Endothelial cell of umbilical vein (primary cell): ENCODE results near the gene CCDC80. TPM values are rescaled to one million over a fixed set of nuclear protein-coding genes. Genes with fewer than 3 reads are reported as not detected.

Experiments used
- BruUV-seq: library from RNA; stranded (reverse); fragments of 400-500 nt; replicated peaks from 2 replicates; lab custom pipeline; 2021; lab: Mats Ljungman, UMichigan
- CTCF ChIA-PET: fragments of 300-600, 350-600 bp; sonication (Branson Sonifier 250); formaldehyde crosslinking; loops from one replicate; lab custom pipeline; 2021; ENCODE audit warnings: antibody characterized with exemption, inconsistent platforms; lab: Charles Lee
- POLR2A ChIA-PET: fragments of 300-600, 350-600 bp; sonication (Branson Sonifier 250); formaldehyde crosslinking; loops from one replicate; lab custom pipeline; 2021; ENCODE audit warnings: antibody characterized with exemption, inconsistent platforms; lab: Charles Lee
- DNase-seq: peaks from one replicate; pipeline ENCODE4 v3.0.0-alpha.2; 2011; ENCODE audit warnings: low read depth, low spot score
- FAIRE-seq: peaks from 2 replicates; lab custom pipeline; 2011; peaks lifted over from hg19 to GRCh38; lab: Jason Lieb, UNC
- H2AFZ ChIP-seq: 2 replicates; pipeline ENCODE4 v1.6.0; 2012; ENCODE audit warnings: low read depth, low read length, control low read depth, inconsistent platforms
- H3K27ac ChIP-seq: 2 replicates; pipeline ENCODE4 v1.5.1; 2011; ENCODE audit warnings: low read depth, mild to moderate bottlenecking, control low read depth, low read length, moderate library complexity; ENCODE audit not compliant: insufficient read depth
- H3K27me3 ChIP-seq, 2 experiments: 2 replicates each; pipeline versions ENCODE4 v1.6.0 to v1.6.1; 2011; ENCODE audit warnings: low read length in 2 of 2, mixed read lengths in 1 of 2; ENCODE audit not compliant: control insufficient read depth in 2 of 2, insufficient read depth in 2 of 2
- H3K36me3 ChIP-seq, 2 experiments: 2 replicates in 1 of 2; 3 replicates in 1 of 2; pipeline ENCODE4 v1.5.1; 2011; ENCODE audit warnings: low read length in 2 of 2, mild to moderate bottlenecking in 1 of 2, moderate library complexity in 1 of 2; ENCODE audit not compliant: control insufficient read depth in 2 of 2, insufficient read depth in 2 of 2; ENCODE audit errors: extremely low read depth in 1 of 2
- H3K4me1 ChIP-seq: 3 replicates; pipeline ENCODE4 v1.5.1; 2011; ENCODE audit warnings: mild to moderate bottlenecking, low read length; ENCODE audit not compliant: control insufficient read depth, insufficient read depth; ENCODE audit errors: extremely low read depth
- H3K4me2 ChIP-seq: 2 replicates; pipeline ENCODE4 v1.6.1; 2011; ENCODE audit warnings: low read length, control low read depth, mixed read lengths; ENCODE audit not compliant: insufficient read depth
- H3K4me3 ChIP-seq, 3 experiments: fragments of 200-600 bp in 1 of 3; sonication (generic), shearing (Covaris generic) in 1 of 3; replicated peaks in 1 of 3; 2 replicates each; pipeline ENCODE4 v1.5.1; 2011 to 2016; ENCODE audit warnings: control low read depth in 3 of 3, low read length in 3 of 3, mild to moderate bottlenecking in 2 of 3, inconsistent platforms in 1 of 3, low read depth in 1 of 3, moderate library complexity in 1 of 3; ENCODE audit not compliant: insufficient read depth in 1 of 3
- H3K79me2 ChIP-seq: 2 replicates; pipeline ENCODE4 v1.6.0; 2012; ENCODE audit warnings: low read length, inconsistent platforms; ENCODE audit not compliant: control insufficient read depth, insufficient read depth
- H3K9ac ChIP-seq: replicated peaks from 2 replicates; pipeline ENCODE3; 2011; ENCODE audit warnings: low read length, control low read depth; ENCODE audit not compliant: insufficient read depth; ENCODE audit errors: extremely low read depth
- H3K9me1 ChIP-seq: replicated peaks from 3 replicates; pipeline ENCODE4 v1.6.0; 2011; ENCODE audit warnings: mild to moderate bottlenecking, low read length; ENCODE audit not compliant: control insufficient read depth, insufficient read depth; ENCODE audit errors: extremely low read depth
- H3K9me3 ChIP-seq: replicated peaks from 2 replicates; pipeline ENCODE4 v1.5.1; 2012; ENCODE audit warnings: low read length, inconsistent platforms; ENCODE audit not compliant: control insufficient read depth, insufficient read depth
- H4K20me1 ChIP-seq: replicated peaks from 2 replicates; pipeline ENCODE3; 2011; ENCODE audit warnings: mild to moderate bottlenecking, low read length; ENCODE audit not compliant: control insufficient read depth, insufficient read depth; ENCODE audit errors: extremely low read depth
- EZH2 ChIP-seq: IDR thresholded peaks from 2 replicates; pipeline ENCODE4 v1.6.1; 2012; ENCODE audit warnings: borderline replicate concordance, low read depth, mild to moderate bottlenecking, moderate library complexity, low read length, inconsistent platforms; ENCODE audit not compliant: severe bottlenecking
- FOS ChIP-seq: IDR thresholded peaks from 2 replicates; pipeline ENCODE4 v1.6.1; 2011; ENCODE audit warnings: mild to moderate bottlenecking, low read length, moderate library complexity, borderline replicate concordance; ENCODE audit not compliant: insufficient read depth
- GATA2 ChIP-seq: IDR thresholded peaks from 2 replicates; pipeline ENCODE4 v1.7.0; 2011; ENCODE audit warnings: low read depth, mild to moderate bottlenecking, moderate library complexity, mixed read lengths, low read length; ENCODE audit not compliant: insufficient read length, insufficient read depth
- JUN ChIP-seq: IDR thresholded peaks from 2 replicates; pipeline ENCODE4 v1.6.1; 2011; ENCODE audit warnings: borderline replicate concordance, low read depth; ENCODE audit not compliant: insufficient read length, insufficient read depth
- MAX ChIP-seq: IDR thresholded peaks from 2 replicates; pipeline ENCODE4 v1.6.1; 2011; ENCODE audit not compliant: insufficient read depth, insufficient read length
- MYC ChIP-seq: IDR thresholded peaks from one replicate; pipeline ENCODE4 v1.6.1; 2011; ENCODE audit warnings: mild to moderate bottlenecking, low read depth, low read length
- POLR2A ChIP-seq: IDR thresholded peaks from 2 replicates; pipeline ENCODE4 v1.6.1; 2012; ENCODE audit warnings: low read depth, mild to moderate bottlenecking, control low read depth, low read length
- POLR2AphosphoS5 ChIP-seq: IDR thresholded peaks from 2 replicates; pipeline ENCODE4 v1.6.1; 2012; ENCODE audit warnings: low read depth, mild to moderate bottlenecking, control low read depth, low read length, moderate library complexity; ENCODE audit not compliant: insufficient read depth
- dilution Hi-C: fragments of 300-500 bp; cut with MboI; formaldehyde crosslinking; loops from one replicate; pipeline ENCODE4 v1.15.0; 2019; ENCODE audit warnings: low sequenced_read_pairs; ENCODE audit not compliant: extremely low pct_ligation_motif_present
- intact Hi-C: fragments of 100-400 bp; cut with micrococcal nuclease; formaldehyde crosslinking; loops from one replicate; pipeline ENCODE4 v1.10.0; 2022
- polyA plus RNA-seq, 4 experiments: library from polyadenylated mRNA; depleted of rRNA in 3 of 4; stranded (reverse) in 3 of 4; unstranded in 1 of 4; fragments of >200 nt; gene quantifications; 2 replicates each; pipeline versions ENCODE4 v1.2.1 to v1.2.3, GENCODE V29; 2011 to 2012; ENCODE audit warnings: missing spikeins in 1 of 4
- total RNA-seq: library from RNA; stranded (reverse); gene quantifications from 2 replicates; pipeline ENCODE4 v1.2.3, GENCODE V29; 2021
- TF ChIP-seq, protein P1 (sequence below), 2 donors: IDR thresholded peaks; 1 replicate in 1 of 2; 2 replicates in 1 of 2; pipeline ENCODE4 v1.5.1; 2011; ENCODE audit warnings: low read length in 2 of 2, mild to moderate bottlenecking in 2 of 2, moderate library complexity in 2 of 2, control low read depth in 1 of 2, inconsistent platforms in 1 of 2, low read depth in 1 of 2; ENCODE audit not compliant: insufficient read depth in 1 of 2; ENCODE audit errors: extremely low read depth in 1 of 2

Gene CCDC80
- total and polyA plus RNA-seq, 2 donors (not counting 3 experiments of a cell fraction or from before 2014, with no cell fraction given): 28.4 to 77.2 TPM

DNA sequence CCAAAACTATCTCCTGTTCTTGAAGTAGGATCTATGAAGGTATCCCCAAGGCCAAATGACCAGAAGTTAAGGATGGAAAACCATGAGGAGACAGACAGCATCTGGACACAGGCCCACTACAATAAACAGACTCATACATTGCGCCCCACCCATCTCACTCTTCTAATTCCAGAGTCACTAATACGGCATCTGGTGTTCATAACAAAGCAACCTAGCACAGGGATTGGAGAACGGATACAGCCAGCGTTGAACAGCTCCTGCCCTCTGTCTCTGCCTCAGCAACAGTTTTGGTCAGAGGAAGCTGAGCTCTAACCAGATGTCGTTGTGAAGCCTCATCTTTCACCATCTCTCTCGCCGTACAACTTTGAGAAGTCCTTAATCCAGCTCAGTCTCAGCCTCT lies 44.5 kb upstream of the CCDC80 start:
- Histone ChIP-seq H3K27ac (no peak overlapping the region), H3K4me2 (no peak overlapping the region), H3K79me2 (no peaks in the 10 kb centered on the region), H3K27me3 (no peaks in the 10 kb centered on the region), H3K9ac (no peak overlapping the region), H3K4me1 (peaks cover 4% of the 10 kb centered on the region), H3K36me3 (no peaks in the 10 kb centered on the region), H3K9me1 (no peaks in the 10 kb centered on the region), H2AFZ (no peak overlapping the region), H4K20me1 (no peaks in the 10 kb centered on the region), H3K4me3 (no peak overlapping the region), H3K9me3 (no peaks in the 10 kb centered on the region)
- intact Hi-C loops: no loop called here
- no peak for DNase-seq
- CTCF ChIA-PET: interaction anchor here (1.3 to 1.7 kb wide), 2 partner anchors 8 to 43 kb away, joined by 3 to 7 read pairs; no protein-coding TSS in a partner anchor
- POLR2A ChIA-PET: no interaction called here
- FAIRE-seq: no peak
- TF ChIP-seq GATA2 (no peak), FOS (no peak), MAX (no peak), POLR2A (no peak)
- BruUV-seq: no TSS peak
- dilution Hi-C loops: no loop called here

- dilution Hi-C loops: no loop called here
- H3K4me1 ChIP-seq: peaks cover 4% of the 10 kb centered on the region
- no peak overlapping the region for H2AFZ ChIP-seq
- ChIA-PET POLR2A (no interaction called here), CTCF (interaction anchor here (0.9 to 1.5 kb wide), 10 partner anchors 14 to 132 kb away, joined by 3 to 5 read pairs (median 3); no protein-coding TSS in a partner anchor)
- H3K4me3 ChIP-seq: no peak overlapping the region
- no peak for DNase-seq
- TF ChIP-seq MAX (no peak), GATA2 (no peak), POLR2AphosphoS5 (no peak), POLR2A (no peak), MYC (no peak), JUN (no peak), EZH2 (no peak), FOS (no peak)
- TF ChIP-seq, protein P1, sequence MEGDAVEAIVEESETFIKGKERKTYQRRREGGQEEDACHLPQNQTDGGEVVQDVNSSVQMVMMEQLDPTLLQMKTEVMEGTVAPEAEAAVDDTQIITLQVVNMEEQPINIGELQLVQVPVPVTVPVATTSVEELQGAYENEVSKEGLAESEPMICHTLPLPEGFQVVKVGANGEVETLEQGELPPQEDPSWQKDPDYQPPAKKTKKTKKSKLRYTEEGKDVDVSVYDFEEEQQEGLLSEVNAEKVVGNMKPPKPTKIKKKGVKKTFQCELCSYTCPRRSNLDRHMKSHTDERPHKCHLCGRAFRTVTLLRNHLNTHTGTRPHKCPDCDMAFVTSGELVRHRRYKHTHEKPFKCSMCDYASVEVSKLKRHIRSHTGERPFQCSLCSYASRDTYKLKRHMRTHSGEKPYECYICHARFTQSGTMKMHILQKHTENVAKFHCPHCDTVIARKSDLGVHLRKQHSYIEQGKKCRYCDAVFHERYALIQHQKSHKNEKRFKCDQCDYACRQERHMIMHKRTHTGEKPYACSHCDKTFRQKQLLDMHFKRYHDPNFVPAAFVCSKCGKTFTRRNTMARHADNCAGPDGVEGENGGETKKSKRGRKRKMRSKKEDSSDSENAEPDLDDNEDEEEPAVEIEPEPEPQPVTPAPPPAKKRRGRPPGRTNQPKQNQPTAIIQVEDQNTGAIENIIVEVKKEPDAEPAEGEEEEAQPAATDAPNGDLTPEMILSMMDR (IDR thresholded peaks at IDR 0.05; ENCODE audit: extremely low read depth in 1 of 2, insufficient read depth in 1 of 2, low read depth in 1 of 2, low read length in 2 of 2): no peak
- no peaks in the 10 kb centered on the region for H3K27me3 ChIP-seq
- H3K27ac ChIP-seq: no peak overlapping the region
- no peaks in the 10 kb centered on the region for H3K9me3 ChIP-seq
- H3K79me2 ChIP-seq: no peaks in the 10 kb centered on the region
- H3K36me3 ChIP-seq: no peaks in the 10 kb centered on the region
- no TSS peak for BruUV-seq
- intact Hi-C loops: no loop called here
- FAIRE-seq: peak; percentile 15
- H3K9me1 ChIP-seq: no peaks in the 10 kb centered on the region
- no peak overlapping the region for H3K9ac ChIP-seq
- no peak overlapping the region for H3K4me2 ChIP-seq
- H4K20me1 ChIP-seq: no peaks in the 10 kb centered on the region
Measured at GRCh38 chr3:112682361-112682760, 41.4 kb upstream of the CCDC80 start.
